A549 (cell line): Measurements from ENCODE around the gene COPZ1. TPM values are rescaled to one million over a fixed set of nuclear protein-coding genes. Genes with fewer than 3 reads are reported as not detected.

Experiments
- ATAC-seq, 2 experiments: fragments of 200-7000 bp in 1 of 2; fragments of >200 bp in 1 of 2; cut with Nextera tagmentation in 1 of 2; cut with Tn5 transposase in 1 of 2; 3 replicates each; pipeline versions ENCODE4 v1.8.0 to v1.9.1; 2018 to 2020; ENCODE audit warnings: mild to moderate bottlenecking in 1 of 2, moderate library complexity in 1 of 2
- CTCF ChIA-PET: fragments of 300-600 bp; sonication (Branson Sonifier 250); formaldehyde crosslinking; extraction: SDS; loops from one replicate; lab custom pipeline; 2021; ENCODE audit warnings: antibody characterized with exemption, inconsistent platforms; lab: Yijun Ruan, JAX
- POLR2A ChIA-PET: fragments of 350-600 bp; formaldehyde crosslinking; extraction: SDS; loops from one replicate; lab custom pipeline; 2021; ENCODE audit warnings: antibody characterized with exemption, inconsistent platforms; lab: Yijun Ruan, JAX
- DNase-seq, 2 experiments: peaks; one replicate each; pipeline versions ENCODE4 v3.0.0 to v3.0.0-alpha.2; 2011 to 2016; ENCODE audit warnings: low read depth in 1 of 2, low spot score in 1 of 2
- FAIRE-seq: peaks from 2 replicates; lab custom pipeline; 2011; peaks lifted over from hg19 to GRCh38; lab: Jason Lieb, UNC
- H3K27ac ChIP-seq, 2 experiments: fragments of >200 bp; sonication (Bioruptor Twin); formaldehyde crosslinking; 3 replicates each; pipeline ENCODE4 v1.5.1; 2016 to 2017
- H3K4me1 ChIP-seq: fragments of >200 bp; sonication (Bioruptor Twin); formaldehyde crosslinking; 3 replicates; pipeline ENCODE4 v1.6.1; 2016
- H3K4me2 ChIP-seq: fragments of >200 bp; sonication (Bioruptor Twin); formaldehyde crosslinking; 3 replicates; pipeline ENCODE4 v1.6.1; 2016
- H3K4me3 ChIP-seq: fragments of >200 bp; sonication (Bioruptor Twin); formaldehyde crosslinking; 3 replicates; pipeline ENCODE4 v1.5.1; 2016
- H3K9me3 ChIP-seq: fragments of >200 bp; sonication (Bioruptor Twin); formaldehyde crosslinking; 3 replicates; pipeline ENCODE4 v1.6.1; 2016
- ATOH8 ChIP-seq: fragments of 250-450 bp; sonication (Bioruptor Pico); IDR thresholded peaks from 2 replicates; pipeline ENCODE4 v1.5.0; 2020; ENCODE audit warnings: low read depth, mild to moderate bottlenecking, moderate library complexity
- CBX8 ChIP-seq: fragments of 200-600 bp; sonication (generic); IDR thresholded peaks from 2 replicates; pipeline ENCODE4 v1.6.1; 2016
- CEBPB ChIP-seq, 2 experiments: fragments of >200 bp in 1 of 2; sonication (Bioruptor Twin) in 1 of 2; formaldehyde crosslinking in 1 of 2; IDR thresholded peaks; 2 replicates each; pipeline ENCODE4 v1.6.1; 2012 to 2016
- CHD2 ChIP-seq: fragments of 150-350 bp; IDR thresholded peaks from 2 replicates; pipeline ENCODE4 v1.6.1; 2014; ENCODE audit warnings: low read length; ENCODE audit not compliant: partially characterized antibody
- CHD4 ChIP-seq: fragments of 200-600 bp; sonication (generic); IDR thresholded peaks from 2 replicates; pipeline ENCODE4 v1.6.1; 2016; ENCODE audit warnings: antibody characterized with exemption, mild to moderate bottlenecking, borderline replicate concordance
- EHF ChIP-seq: fragments of 250-450 bp; sonication (Bioruptor Pico); IDR thresholded peaks from 2 replicates; pipeline ENCODE4 v1.5.0; 2020; ENCODE audit warnings: mild to moderate bottlenecking
- ELK1 ChIP-seq: fragments of 150-350 bp; IDR thresholded peaks from 2 replicates; pipeline ENCODE4 v1.6.1; 2014; ENCODE audit warnings: low read depth, mild to moderate bottlenecking, low read length
- ESRRA ChIP-seq: fragments of 150-350 bp; IDR thresholded peaks from 2 replicates; pipeline ENCODE4 v1.6.1; 2014; ENCODE audit warnings: mild to moderate bottlenecking, low read length, borderline replicate concordance
- FOSB ChIP-seq: fragments of 250-450 bp; sonication (Bioruptor Pico); IDR thresholded peaks from 2 replicates; pipeline ENCODE4 v1.5.0; 2020; ENCODE audit warnings: mild to moderate bottlenecking, moderate library complexity
- GATA3 ChIP-seq: IDR thresholded peaks from 2 replicates; pipeline ENCODE4 v1.6.1; 2012; ENCODE audit warnings: borderline replicate concordance
- HDAC2 ChIP-seq: fragments of 200-600 bp; sonication (generic); IDR thresholded peaks from 2 replicates; pipeline ENCODE4 v1.6.1; 2016
- HES2 ChIP-seq: fragments of >200 bp; sonication (Bioruptor Twin); formaldehyde crosslinking; IDR thresholded peaks from 2 replicates; pipeline ENCODE4 v1.6.1; 2016
- HEYL ChIP-seq: fragments of 250-450 bp; sonication (Bioruptor Pico); IDR thresholded peaks from 2 replicates; pipeline ENCODE4 v1.8.0; 2021; ENCODE audit warnings: mild to moderate bottlenecking, moderate library complexity
- JUN ChIP-seq, 2 experiments: fragments of >200 bp; sonication (Bioruptor Twin); formaldehyde crosslinking; IDR thresholded peaks; 2 replicates in 1 of 2; 3 replicates in 1 of 2; pipeline ENCODE4 v1.6.1; 2016 to 2017
- KDM5A ChIP-seq: fragments of 200-600 bp; sonication (generic); IDR thresholded peaks from 2 replicates; pipeline ENCODE4 v1.6.1; 2016; ENCODE audit warnings: antibody characterized with exemption, mild to moderate bottlenecking
- MAFK ChIP-seq: fragments of 450-650 bp; IDR thresholded peaks from 2 replicates; pipeline ENCODE4 v1.6.1; 2014; ENCODE audit not compliant: partially characterized antibody
- MAZ ChIP-seq: fragments of 150-350 bp; IDR thresholded peaks from 2 replicates; pipeline ENCODE4 v1.6.1; 2014; ENCODE audit warnings: antibody characterized with exemption, low read depth, low read length, borderline replicate concordance
- NFE2L2 ChIP-seq: fragments of 150-350 bp; conservative IDR thresholded peaks from 2 replicates; pipeline ENCODE4 v1.6.1; 2014; ENCODE audit warnings: low read length
- NPAS2 ChIP-seq: fragments of 250-450 bp; sonication (Bioruptor Pico); IDR thresholded peaks from 2 replicates; pipeline ENCODE4 v1.8.0; 2022; ENCODE audit warnings: mild to moderate bottlenecking, moderate library complexity, borderline replicate concordance
- POLR2AphosphoS2 ChIP-seq: conservative IDR thresholded peaks from 2 replicates; pipeline ENCODE4 v1.6.1; 2012; ENCODE audit warnings: low read length, improper control_type of control experiment, inconsistent platforms
- RAD21 ChIP-seq, 2 experiments: fragments of >200 bp in 1 of 2; sonication (Bioruptor Twin) in 1 of 2; formaldehyde crosslinking in 1 of 2; IDR thresholded peaks in 1 of 2; conservative IDR thresholded peaks in 1 of 2; 2 replicates in 1 of 2; 3 replicates in 1 of 2; pipeline ENCODE4 v1.6.1; 2012 to 2018; ENCODE audit warnings: inconsistent platforms in 1 of 2
- RCOR1 ChIP-seq: fragments of 150-350 bp; IDR thresholded peaks from 2 replicates; pipeline ENCODE4 v1.6.1; 2014; ENCODE audit warnings: antibody characterized with exemption, low read length, low read depth
- REST ChIP-seq: fragments of 200-600 bp; sonication (generic); IDR thresholded peaks from 2 replicates; pipeline ENCODE4 v1.6.1; 2016; ENCODE audit warnings: antibody characterized with exemption, mild to moderate bottlenecking, moderate library complexity
- RNF2 ChIP-seq: fragments of 200-600 bp; sonication (generic); IDR thresholded peaks from 2 replicates; pipeline ENCODE4 v1.6.1; 2016; ENCODE audit warnings: low read depth, mild to moderate bottlenecking, antibody characterized with exemption, moderate library complexity, borderline replicate concordance
- SMC3 ChIP-seq: fragments of >200 bp; sonication (Bioruptor Twin); formaldehyde crosslinking; IDR thresholded peaks from 3 replicates; pipeline ENCODE4 v1.6.1; 2018; ENCODE audit warnings: inconsistent platforms
- SREBF2 ChIP-seq: fragments of 450-650 bp; IDR thresholded peaks from 2 replicates; pipeline ENCODE4 v1.6.1; 2014; ENCODE audit warnings: mild to moderate bottlenecking, moderate library complexity
- ZFP36 ChIP-seq: fragments of 450-650 bp; IDR thresholded peaks from 2 replicates; pipeline ENCODE4 v1.6.1; 2014; ENCODE audit warnings: borderline replicate concordance; ENCODE audit not compliant: partially characterized antibody
- ZSCAN20 ChIP-seq: fragments of 250-450 bp; sonication (Bioruptor Pico); IDR thresholded peaks from 2 replicates; pipeline ENCODE4 v1.8.0; 2022; ENCODE audit warnings: mild to moderate bottlenecking, moderate library complexity
- WGBS: methylation state at CpG from one replicate; pipeline ENCODE4 v1.1.6; 2017; ENCODE audit errors: missing lambda C conversion rate; 5-methylcytosine and 5-hydroxymethylcytosine counted together
- polyA plus RNA-seq, 4 experiments: library from polyadenylated mRNA; depleted of rRNA in 3 of 4; stranded (reverse); fragments of >200 nt; fragmentation: RNase III in 1 of 4; extraction: RNeasy Plus Mini Kit Qiagen cat#74134 plus additional on column Dnase treatment in 1 of 4; gene quantifications; 2 replicates in 3 of 4; 3 replicates in 1 of 4; pipeline ENCODE4 v1.2.3, GENCODE V29; 2011 to 2017

COPZ1 gene
- polyA plus RNA-seq, 2 of the 4 experiments (the other 2 are of a cell fraction): 300 to 613 TPM

- no peak for TF ChIP-seq RCOR1
- no peak for TF ChIP-seq ELK1
Observed at GRCh38 chr12:54356228-54356627, 31.3 kb downstream of the COPZ1 start (continued).

- H3K27ac ChIP-seq: peak overlapping the region in 1 of 2 experiments; percentile 87; a peak in 1 of 6 replicates
- ChIA-PET CTCF (interaction anchor here (1.2 to 9.2 kb wide), 12 partner anchors 10 to 149 kb away, joined by 4 to 125 read pairs (median 16); partner anchors contain the start of gene COPZ1), POLR2A (interaction anchor here (3.4 kb wide), 1 partner anchor 77 kb away, joined by 27 read pairs; the partner anchor contains the start of genes CBX5 and HNRNPA1)
- no peak for ATAC-seq
- peaks cover 40% of the 10 kb centered on the region for H3K4me1 ChIP-seq
- no peaks in the 10 kb centered on the region for H3K9me3 ChIP-seq
- no peak overlapping the region for H3K4me3 ChIP-seq
- FAIRE-seq: no peak
- DNase-seq: no peak
- no peak overlapping the region for H3K4me2 ChIP-seq
- 94% methylated on average over 4 of the region's 4 CpGs for WGBS
- TF ChIP-seq REST (no peak), HDAC2 (no peak), RAD21 (conservative IDR thresholded peaks at IDR 0.05 in 1 of 2, IDR thresholded peaks at IDR 0.05 in 1 of 2) (no peak), NPAS2 (no peak), JUN (IDR thresholded peaks at IDR 0.05) (no peak), ATOH8 (CRISPR knock-in tag) (no peak), KDM5A (no peak), HES2 (no peak), FOSB (CRISPR knock-in tag) (no peak), CHD4 (no peak), NFE2L2 (no peak), CHD2 (no peak), ESRRA (no peak)
Observed at GRCh38 chr12:54356951-54357356, 32.0 kb downstream of the COPZ1 start.

GRCh38 chr12:54357506-54358190, 32.7 kb downstream of the COPZ1 start:
- no peak for ATAC-seq
- TF ChIP-seq ELK1 (no peak), NFE2L2 (no peak), RNF2 (no peak), GATA3 (no peak), ESRRA (no peak), RCOR1 (no peak), SREBF2 (no peak), POLR2AphosphoS2 (no peak), MAFK (no peak), CBX8 (no peak), HEYL (no peak), ZFP36 (no peak), ZSCAN20 (CRISPR knock-in tag) (no peak), MAZ (no peak), EHF (CRISPR knock-in tag) (no peak), SMC3 (no peak), CEBPB (IDR thresholded peaks at IDR 0.05) (no peak)
- TF ChIP-seq, all 56 proteins: peak for 0
- H3K4me2 ChIP-seq: peak overlapping the region; percentile 89
- peaks cover 36% of the 10 kb centered on the region for H3K4me1 ChIP-seq
- ChIA-PET POLR2A (interaction anchor here (0.6 to 3.4 kb wide), 2 partner anchors 78 to 138 kb away, joined by 4 to 27 read pairs; partner anchors contain the start of genes CBX5 and HNRNPA1), CTCF (interaction anchor here (0.6 to 9.2 kb wide), 15 partner anchors 10 to 150 kb away, joined by 3 to 125 read pairs (median 8); partner anchors contain the start of gene COPZ1)
- no peak for DNase-seq
- H3K4me3 ChIP-seq: no peak overlapping the region
- 78% methylated on average over 2 of the region's 2 CpGs for WGBS
- H3K9me3 ChIP-seq: no peaks in the 10 kb centered on the region
- peak overlapping the region; percentile 80 to 87; a peak in 5 of 6 replicates for H3K27ac ChIP-seq
- FAIRE-seq: no peak
